ENCODE data around the gene TXNL4A.

- TF ChIP-seq CTCF (IDR thresholded peaks at IDR 0.05) (no peak), EZH2 (IDR thresholded peaks at IDR 0.05; ENCODE audit: borderline replicate concordance, insufficient read depth, low read depth, low read length, poor library complexity, severe bottlenecking) (no peak)
Measured at GRCh38 chr18:79987566-79987965, 797 bp downstream of the TXNL4A start.

Data from B cell (primary cell).